Ureter (tissue), 1 donor: ENCODE measurements around the gene ARHGEF18. TPM values are rescaled to one million over a fixed set of nuclear protein-coding genes. Genes with fewer than 3 reads are reported as not detected.
"Not testable (repeated sequence)": the region's sequence is repeated elsewhere in the genome, so short reads cannot be mapped to it uniquely, and the experiment has no call there.

ENCODE experiments used
- DNase-seq: peaks from one replicate; pipeline ENCODE4 v3.0.0-alpha.2; 2020; ENCODE audit warnings: low spot score
- total RNA-seq: library from RNA; stranded (reverse); gene quantifications from one replicate; pipeline ENCODE4 v1.2.4, GENCODE V29; 2023
- donor health status: DM: yes; HTN: yes; CAD: no.

Gene ARHGEF18
- 54.2 TPM for total RNA-seq

DNA sequence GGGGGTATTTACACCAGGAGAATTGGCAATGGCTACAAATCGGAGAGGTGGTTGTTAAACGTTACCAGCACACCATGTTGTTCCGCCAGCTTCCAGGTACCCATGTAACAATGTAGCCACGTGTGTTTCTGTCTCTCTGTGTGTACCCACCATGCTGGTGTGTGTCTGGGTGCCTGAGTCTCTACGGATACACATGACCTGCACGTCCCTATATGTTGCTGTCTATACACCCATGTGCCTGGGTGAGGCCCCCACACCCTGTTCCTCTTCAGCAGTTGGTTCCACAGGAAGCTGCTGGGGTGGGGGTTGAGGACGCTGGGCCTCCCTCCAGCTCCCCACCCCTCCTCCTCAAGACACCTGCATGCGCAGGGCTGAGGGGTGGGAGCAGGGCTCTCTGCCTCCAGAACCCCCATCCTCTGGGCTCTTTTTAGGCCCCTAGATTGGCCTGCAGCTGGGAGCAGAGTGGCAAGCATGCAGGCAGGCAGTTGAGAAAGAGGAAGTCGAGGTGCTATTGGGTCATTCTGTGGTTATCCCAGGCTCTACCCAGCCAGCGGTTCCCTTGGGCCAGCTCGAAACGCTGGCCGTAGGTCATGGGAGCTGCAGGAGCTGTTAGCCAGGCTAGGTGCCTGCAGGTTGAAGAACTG lies at the start of gene ARHGEF18:
Gene ARHGEF18 (plus strand): TSS at position 351 of the 644 bp plus-strand sequence. CDS start 13,954 bp downstream, outside the sequence.
- DNase-seq = no peak

DNA sequence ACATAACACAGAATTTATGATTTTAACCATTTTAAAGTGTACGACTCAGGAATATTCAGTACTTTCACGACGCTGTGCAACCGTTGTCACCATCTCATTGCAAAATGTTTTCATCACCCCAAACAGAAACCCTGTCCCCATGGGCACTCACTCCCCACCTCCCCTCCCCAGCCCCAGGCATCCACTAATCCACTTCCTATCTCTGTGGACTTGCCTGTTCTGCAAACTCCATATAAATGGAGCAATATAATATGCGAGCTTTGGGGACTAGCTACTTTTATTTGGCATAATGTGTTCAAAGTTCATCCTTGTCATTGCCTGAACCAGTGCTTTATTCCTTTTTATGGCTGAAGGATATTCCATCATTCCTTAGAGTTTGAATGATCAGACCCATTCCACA lies 47.2 kb upstream of the ARHGEF18 start:
- DNase-seq = no peak

DNA sequence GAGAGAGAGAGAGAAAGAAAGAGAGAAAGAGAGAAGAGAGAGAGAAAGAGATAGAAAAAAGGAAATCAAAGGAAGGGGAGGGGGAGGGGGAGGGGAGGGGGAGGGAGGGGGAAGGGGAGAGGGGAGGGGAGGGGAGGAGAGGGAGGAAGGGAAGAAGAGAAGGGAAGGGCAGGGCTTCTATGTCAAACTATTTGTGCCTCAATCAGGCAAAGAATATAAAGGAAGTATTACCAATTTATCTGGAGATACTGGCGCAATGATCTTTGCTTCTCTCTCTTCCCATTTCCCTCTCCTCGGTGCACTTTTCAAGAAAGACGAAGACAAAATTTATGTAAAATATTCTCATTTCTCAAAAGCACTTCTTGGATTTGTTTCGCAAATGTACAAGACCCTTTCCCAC lies 45.3 kb upstream of the ARHGEF18 start:
- no peak for DNase-seq

DNA sequence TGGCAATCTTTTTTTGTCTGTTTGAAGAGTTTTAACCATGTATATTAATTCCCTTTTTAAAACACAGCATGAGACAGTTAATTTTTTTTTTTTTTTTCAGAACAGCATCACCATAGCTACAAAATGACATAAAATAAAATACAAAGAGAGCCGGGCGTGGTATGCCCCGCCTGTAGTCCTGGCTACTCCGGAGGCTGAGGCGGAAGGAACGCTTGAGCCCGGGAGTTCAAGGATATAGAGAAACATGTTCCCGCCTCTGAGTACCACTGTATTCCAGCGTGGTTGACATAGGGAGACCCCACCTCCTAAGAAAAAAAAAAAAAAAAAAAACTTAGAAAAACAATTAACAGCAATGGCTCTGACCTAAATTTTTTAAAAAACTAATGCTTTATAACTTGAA lies 44.5 kb upstream of the ARHGEF18 start:
- no peak for DNase-seq

DNA sequence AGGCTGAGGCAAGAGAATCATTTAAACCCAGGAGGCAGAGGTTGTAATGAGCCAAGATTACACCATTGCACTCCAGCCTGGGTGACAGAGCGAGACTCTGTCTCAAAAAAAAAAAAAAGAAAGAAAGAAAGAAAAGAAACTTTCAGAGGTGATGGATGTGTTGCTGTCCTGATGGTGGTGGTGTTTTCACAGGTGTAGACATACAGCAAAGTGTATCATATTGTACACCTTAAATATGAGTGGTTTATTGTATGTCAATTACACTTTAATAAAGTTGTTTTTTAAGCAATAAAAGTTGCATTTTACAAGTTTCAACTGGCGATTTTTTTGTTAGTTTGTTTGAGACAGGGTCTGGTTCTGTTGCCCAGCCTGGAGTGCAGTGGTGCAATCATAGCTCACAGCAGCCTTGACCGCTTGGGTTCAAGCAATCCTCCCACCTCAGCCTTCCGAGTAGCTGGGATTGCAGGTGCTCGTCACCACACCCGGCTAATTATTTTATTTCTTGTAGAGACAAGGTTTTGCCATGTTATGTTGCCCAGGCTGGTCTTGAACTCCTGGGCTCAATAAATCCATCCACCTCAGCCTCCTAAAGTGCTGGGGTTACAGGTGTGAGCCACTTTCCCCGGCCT lies 41.0 kb upstream of the ARHGEF18 start:
- DNase-seq = no peak

DNA sequence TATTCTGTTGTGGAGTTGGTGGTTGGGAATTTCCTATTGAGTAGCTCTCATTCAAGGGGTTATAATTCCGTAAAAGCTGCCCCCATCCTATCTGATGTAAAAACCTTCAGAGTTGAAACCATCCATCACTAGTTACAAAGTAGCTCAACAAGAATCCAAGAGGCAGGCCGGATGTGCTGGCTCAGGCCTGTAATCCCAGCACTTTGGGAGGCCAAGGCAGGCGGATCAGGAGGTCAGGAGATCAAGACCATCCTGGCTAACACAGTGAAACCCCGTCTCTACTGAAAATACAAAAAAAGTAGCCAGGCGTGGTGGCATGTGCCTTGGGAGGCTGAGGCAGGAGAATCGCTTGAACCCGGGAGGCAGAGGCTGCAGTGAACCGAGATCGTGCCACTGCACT lies 40.4 kb upstream of the ARHGEF18 start:
- DNase-seq = not testable (repeated sequence)

DNA sequence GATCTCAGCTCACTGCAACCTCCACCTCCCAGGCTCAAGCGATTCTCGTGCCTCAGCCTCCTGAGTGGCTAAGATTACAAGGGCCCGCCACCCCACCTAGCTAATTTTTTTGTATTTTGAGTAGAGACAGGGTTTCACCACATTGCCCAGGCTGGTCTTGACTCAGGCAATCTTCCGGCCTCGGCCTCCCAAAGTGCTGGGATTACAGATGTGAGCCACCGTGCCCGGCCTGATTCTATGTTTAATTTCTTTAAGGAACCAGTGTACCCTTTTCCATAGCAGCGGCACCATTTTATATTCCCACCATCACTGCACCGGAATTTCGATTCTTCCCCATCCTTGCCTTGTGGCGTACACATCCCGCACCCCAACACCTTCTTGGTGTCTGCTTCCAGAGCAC lies 36.8 kb upstream of the ARHGEF18 start:
- DNase-seq = no peak

DNA sequence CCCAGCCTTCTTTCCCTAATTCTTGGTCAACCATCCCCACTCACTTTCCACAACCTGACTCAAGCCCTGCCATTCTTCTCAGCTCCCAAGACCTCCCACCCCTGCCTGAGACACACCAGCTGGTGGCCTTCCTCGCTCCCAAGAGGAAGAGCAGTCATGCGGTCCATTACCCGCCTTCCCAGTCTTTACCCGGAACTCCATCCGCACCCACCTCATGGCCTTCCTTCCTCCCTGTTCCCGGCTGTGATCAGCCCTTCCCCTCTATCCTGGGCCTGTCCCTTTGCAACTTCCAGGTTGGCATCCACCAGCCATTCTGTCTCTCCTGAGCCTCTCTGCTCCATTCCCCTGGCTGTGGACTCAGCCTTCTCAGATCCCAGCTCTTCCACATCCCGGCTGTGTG lies 35.9 kb upstream of the ARHGEF18 start:
- DNase-seq = no peak

DNA sequence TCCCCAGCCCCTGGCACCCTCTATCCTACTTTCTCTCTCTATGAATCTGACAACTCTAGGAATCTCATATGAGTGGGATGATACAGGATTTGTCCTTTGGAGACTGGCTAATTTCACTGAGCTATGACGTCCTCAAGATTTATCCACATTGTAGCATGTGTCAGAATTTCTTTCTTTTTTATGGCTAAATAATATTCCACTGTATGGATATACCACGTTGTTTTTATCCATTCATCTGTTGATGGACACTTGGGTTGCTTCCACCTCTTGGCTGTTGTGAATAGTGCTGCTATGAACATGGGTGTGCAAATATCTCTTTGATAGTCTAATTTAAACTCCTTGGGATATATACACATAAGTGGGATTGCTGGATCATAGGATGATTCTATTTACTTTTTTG lies 30.6 kb upstream of the ARHGEF18 start:
- DNase-seq = no peak

DNA sequence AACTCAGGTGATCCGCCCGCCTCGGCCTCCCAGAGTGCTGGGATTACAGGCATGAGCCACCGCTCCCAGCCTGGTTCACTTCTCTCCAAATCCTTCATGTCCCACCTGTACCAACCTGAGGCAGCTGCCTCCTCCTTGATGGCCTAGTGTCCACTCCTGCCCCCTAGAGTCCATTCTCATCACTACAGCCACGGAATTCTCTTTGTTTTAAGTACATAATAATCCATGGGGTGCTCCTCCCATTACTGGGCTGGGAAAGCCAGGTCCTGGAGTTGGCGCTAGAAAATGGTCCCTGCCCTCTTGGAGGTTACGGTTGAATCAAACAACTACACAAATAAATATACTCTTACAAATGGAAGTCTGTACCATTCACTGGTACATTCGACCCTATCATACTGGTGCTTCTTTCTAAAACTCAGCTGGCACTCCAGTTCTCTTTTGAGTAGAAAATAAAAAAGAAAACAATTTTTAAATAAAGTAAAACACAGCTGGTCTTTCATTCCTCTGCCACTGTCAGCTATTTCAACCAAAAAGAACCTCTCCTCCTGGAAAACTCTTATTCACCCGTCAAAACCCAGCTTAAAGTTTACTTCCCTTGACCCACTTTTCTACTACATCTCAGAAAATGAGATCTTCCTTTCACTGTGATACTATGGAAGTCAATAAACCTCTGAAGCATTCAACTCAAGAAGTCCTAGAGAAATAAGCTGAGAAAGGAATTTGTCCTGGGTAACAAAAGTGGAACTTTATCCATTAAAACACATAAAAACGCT lies 22.4 kb upstream of the ARHGEF18 start:
- no peak for DNase-seq

DNA sequence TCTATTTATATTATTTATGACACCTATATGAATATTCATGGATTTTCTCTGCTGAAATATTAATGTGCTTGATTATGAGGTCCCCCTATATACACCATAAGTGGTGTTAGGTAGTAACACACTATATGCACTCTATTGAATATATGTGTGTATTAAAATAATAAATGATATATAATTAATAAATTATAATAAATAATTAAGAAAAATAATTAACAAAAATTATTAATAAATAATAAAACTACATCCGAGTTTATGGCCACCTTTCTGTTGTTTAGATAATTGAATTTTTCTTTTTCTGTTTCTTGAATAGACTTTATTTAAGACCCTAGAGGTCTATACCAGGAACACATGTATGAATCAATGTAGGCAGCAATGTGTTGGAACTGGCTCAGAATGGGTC lies 20.9 kb upstream of the ARHGEF18 start:
- no peak for DNase-seq

DNA sequence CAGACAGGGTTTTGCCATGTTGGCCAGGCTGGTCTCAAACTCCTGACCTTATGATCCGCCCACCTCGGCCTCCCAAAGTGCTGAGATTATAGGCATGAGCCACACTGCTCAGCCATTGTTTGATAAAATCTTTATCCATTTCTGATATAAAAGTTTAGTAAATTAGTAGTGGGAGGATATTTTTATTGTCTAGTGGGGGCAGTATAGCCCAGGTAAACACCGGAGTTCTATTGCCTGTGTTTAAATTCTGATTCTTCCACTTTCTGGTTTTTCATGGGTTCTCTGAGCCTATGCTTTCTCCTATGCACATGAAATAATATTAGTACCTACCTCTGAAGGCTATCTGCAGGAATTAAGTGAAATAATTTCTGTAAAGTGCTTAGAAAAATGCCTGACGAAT lies 20.1 kb upstream of the ARHGEF18 start:
- DNase-seq = no peak

DNA sequence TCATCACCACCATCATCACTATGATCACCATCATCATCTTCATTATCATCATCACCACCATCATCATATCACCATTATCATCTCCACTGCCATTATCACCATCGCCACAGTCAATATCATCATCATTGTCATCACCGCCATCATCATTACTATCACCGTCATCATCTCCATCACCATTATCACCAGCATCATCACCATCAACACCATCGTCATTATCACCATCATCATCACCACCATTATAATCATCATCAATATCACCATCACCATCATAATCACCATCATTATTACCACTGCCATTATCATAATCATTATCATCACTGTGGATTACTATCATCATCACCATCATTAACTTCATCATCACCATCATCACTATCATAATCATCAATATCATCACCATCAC lies 17.3 kb upstream of the ARHGEF18 start:
- no peak for DNase-seq

DNA sequence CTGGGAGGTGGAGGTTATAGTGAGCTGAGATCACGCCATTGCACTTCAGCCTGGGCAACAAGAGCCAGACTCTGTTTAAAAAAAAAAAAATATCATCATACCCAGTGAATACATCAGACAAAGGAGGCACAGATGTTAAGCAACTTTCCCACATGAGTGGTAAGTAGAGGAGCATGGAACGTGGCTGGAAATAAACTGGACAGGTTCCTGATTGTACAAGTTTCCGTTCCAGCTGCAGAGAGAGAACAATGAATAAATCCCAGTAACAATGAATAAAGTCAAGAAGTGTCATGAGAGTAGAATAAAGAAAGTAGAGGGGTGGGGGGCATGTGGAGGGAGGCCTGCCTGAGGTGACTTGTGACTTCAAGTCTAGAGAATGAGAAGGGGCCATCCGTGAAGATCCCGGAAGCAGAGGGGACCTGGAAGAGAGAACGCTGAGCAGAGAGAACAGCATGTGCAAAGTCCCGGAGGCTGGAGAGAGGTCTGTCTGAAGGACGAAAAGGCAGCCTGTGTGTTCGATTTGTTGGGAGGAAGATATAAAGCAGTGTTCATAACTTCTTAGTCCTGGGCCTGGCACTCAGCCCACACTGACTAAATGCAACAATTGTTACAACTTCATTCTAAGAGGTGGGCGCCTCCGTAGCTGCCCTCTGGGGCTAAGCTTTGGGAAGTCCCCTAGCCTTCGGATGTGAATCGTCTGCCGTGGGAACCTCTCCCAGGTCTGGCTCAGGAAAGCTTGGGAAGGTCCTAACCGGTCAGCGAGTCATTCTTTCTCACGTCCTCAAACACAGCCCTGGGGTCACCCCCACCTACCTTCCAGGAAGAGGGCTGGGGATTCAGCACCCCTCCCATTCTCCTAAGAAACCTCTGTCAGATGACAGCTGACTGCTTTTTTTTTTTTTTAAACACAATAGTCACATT lies 15.3 kb upstream of the ARHGEF18 start:
- DNase-seq = no peak

DNA sequence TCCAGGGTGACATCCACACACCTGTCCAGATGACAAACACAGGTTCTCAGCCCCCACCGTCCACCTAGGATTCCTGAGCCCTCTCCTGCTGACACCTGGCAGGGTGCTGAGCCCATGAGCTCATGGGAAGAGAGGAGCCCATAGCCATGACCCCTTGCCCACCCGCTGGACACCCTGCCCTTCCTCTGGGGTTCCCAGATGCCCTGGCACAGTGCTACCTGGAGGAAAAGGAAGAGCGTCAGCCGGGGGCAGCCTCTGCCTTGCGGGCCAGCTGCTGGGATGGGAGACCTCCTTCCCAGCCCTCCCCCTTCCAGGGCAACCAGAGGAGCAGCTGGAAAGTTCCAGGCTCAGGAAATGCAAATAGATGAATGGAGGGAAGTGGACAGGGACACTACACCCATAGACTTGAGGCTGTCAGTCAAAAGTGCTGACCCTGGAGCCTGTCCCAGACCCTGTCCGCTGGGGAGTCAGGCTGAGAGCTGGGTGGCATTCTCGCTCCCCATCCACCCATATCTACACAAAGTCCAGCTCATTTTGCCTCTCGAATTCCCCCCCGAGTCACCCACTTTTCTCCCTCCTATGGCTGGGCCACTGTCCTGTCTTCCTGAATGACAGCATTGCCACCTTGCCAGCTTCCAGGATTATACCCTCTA lies 12.3 kb upstream of the ARHGEF18 start:
- DNase-seq = no peak

DNA sequence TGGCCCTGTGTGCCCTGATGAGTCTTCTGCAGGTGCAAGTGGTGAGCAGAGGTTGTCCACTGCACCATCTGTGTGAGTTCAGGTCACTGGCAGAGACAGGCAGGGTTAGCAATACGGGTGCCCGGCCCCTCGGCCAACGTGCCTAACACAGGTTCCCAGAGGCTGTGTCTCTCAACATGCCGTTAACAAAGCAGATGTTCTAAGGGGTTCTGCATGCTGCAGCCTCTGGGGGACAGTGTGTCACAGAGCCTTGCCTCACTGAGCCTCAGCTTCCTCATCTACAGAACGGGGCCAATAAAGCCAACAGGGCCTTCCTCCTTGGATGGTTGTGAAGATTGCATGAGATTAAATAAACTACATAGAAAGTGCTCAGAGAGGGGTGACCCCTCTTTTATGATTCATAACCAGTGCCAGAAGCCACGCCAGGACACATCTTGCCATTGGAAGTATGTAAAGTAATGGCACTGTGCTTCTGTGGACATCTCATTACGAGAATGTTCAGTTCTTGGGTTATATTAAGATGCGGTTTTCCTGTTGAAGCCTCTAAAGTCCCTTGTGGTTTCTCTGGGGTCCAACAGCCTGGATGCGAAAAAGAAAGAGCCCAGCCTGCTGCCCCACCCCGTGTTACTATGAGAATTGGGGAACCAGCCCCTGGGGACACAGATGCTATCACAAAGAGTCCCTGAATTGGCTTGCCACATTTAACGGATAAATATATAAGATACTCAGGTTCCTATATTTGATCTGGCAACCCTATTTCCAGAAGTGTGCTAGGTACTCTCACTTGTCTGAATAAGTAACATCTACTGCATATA lies 11.2 kb upstream of the ARHGEF18 start:
- no peak for DNase-seq

DNA sequence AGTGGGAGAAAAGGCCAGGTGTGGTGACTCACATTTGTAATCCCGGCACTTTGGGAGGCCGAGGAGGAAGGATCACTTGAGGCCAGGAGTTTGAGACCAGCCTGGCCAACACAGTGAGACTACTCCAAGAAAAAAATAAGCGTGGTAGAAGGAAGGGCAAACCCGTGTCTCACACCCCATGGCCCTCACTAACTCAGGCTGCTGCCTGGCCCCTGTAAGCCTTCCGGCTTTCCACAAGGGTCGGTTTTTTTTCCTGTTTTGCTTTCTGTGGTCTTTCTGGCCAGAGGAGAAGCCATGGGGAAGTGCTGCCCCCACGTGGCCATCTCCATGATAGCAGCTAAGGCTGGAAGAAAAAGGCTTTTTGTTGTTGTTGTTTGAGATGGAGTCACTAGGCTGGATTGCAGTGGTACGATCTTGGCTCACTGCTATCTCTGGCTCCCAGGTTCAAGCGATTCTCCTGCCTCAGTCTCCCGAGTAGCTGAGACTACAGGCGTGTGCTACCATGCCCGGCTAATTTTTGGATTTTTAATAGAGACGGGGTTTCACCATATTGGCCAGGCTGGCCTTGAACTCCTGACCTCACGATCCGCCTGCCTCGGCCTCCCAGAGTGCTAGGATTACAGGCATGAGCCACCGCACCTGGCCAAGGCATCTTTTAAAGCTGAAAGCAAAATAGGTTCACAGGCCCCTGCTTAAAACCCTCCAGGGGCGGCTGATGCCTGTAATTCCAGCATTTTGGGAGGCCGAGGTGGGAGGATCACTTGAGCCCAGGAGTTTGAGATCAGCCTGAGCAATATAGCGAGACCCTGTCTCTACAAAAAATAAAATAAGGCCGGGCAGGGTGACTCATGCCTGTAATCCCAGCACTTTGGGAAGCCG lies 7.5 kb upstream of the ARHGEF18 start:
- DNase-seq = peak; percentile 87

DNA sequence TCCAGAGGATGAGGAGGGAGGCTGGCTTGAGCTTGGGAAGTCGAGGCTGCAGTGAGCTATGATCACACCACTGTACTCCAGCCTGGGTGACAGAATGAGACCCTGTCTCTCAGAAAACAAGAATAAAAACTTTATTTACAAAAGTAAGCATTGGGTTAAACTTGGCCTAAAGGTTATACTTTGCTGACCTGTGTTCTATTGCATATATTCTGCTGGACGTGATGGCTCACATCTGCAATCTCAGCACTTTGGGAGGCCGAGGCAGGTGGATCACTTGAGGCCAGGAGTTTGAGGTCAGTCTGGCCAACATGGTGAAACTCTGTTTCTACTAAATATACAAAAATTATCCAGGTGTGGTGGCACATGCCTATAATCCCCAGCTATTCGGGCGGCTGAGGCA lies 6.6 kb upstream of the ARHGEF18 start:
- no peak for DNase-seq

DNA sequence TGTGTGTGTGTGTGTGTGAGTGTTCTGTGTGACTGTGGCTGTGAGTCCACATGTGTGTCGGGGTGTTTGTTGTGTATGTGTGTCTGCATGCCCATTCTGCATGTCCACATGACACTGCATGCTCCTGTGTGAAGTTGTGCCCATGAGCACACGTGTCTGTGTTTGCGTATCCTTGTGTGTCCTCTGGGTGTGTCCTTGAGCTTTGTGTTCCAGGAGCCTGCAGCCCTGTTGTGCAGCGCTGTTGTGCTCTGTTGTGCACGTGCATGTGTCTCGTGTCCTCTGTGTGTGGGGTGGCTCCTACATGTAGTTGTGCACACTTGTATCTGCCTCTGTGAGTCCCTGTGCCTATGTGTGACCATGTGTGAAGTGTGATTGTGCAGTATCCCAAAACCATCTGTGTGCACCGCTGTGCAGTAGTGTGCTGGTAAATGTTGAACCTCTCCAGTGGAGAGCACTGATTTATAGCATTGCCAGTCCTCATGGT lies 2.2 kb upstream of the ARHGEF18 start:
- DNase-seq = no peak
